Measurements from ENCODE around the gene NDUFS4.
"Not testable (repeated sequence)": the region's sequence is repeated elsewhere in the genome, so short reads cannot be mapped to it uniquely, and the experiment has no call there.

DNA sequence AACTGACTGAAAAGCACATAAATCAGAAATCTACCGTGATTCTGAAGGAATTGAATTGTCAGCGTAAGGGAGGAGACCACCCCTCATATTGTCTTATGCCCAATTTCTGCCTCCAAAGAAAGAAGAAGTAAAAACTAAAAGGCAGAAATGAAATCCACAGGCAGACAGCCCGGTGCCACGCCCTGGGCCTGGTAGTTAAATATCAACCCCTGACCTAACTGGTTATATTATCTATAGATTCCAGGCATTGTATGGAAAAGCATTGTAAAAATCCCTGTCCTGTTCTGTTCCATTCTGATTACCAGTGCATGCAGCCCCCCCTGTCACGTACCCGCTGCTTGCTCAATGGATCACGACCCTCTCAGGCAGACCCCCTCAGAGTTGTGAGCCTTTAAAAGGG is 11.9 kb upstream of the NDUFS4 start:
- TF ChIP-seq, protein P1, sequence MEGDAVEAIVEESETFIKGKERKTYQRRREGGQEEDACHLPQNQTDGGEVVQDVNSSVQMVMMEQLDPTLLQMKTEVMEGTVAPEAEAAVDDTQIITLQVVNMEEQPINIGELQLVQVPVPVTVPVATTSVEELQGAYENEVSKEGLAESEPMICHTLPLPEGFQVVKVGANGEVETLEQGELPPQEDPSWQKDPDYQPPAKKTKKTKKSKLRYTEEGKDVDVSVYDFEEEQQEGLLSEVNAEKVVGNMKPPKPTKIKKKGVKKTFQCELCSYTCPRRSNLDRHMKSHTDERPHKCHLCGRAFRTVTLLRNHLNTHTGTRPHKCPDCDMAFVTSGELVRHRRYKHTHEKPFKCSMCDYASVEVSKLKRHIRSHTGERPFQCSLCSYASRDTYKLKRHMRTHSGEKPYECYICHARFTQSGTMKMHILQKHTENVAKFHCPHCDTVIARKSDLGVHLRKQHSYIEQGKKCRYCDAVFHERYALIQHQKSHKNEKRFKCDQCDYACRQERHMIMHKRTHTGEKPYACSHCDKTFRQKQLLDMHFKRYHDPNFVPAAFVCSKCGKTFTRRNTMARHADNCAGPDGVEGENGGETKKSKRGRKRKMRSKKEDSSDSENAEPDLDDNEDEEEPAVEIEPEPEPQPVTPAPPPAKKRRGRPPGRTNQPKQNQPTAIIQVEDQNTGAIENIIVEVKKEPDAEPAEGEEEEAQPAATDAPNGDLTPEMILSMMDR (conservative IDR thresholded peaks at IDR 0.05; ENCODE audit: low read depth, low read length) = not testable (repeated sequence)
- not testable (repeated sequence) for TF ChIP-seq MAFK (IDR thresholded peaks at IDR 0.05; ENCODE audit: low read depth, low read length); RAD21 (IDR thresholded peaks at IDR 0.05; ENCODE audit: low read length); SMC3 (IDR thresholded peaks at IDR 0.05; ENCODE audit: low read depth, low read length); POLR2A (IDR thresholded peaks at IDR 0.05; ENCODE audit: low read depth, low read length); CEBPB (IDR thresholded peaks at IDR 0.05; ENCODE audit: low read depth, low read length); FOS (IDR thresholded peaks at IDR 0.05; ENCODE audit: low read depth, low read length); BHLHE40 (IDR thresholded peaks at IDR 0.05; ENCODE audit: low read depth, low read length); MXI1 (IDR thresholded peaks at IDR 0.05; ENCODE audit: borderline replicate concordance, low read depth, low read length); RCOR1 (IDR thresholded peaks at IDR 0.05; ENCODE audit: insufficient replicate concordance, low read length)
